ENCODE measurements around the gene DNAJC28.
"Not testable (repeated sequence)": the region's sequence is repeated elsewhere in the genome, so short reads cannot be mapped to it uniquely, and the experiment has no call there.

The DNAJC28 gene

DNA sequence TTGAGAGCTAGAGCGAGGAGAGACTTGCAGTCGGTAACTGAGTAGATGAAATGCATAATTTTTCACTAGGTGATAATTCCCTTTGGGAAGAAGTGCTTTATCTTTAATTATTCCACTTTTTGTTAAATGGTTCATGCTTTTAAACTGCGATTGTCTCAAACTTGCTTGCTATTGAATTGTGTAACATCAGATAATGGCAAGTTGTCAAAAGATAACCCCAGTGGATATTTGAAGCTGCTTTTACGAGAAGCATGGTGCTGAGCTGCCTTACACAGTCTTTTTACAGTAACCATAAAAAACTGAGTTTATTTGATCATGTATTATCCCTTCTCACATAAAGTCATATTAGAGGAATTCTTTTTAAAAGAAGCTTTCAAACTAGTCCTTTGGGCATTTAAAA, 41.9 kb downstream of the DNAJC28 start:
- H3K27me3 ChIP-seq: no peaks in the 10 kb centered on the region
- no peaks in the 10 kb centered on the region for H3K36me3 ChIP-seq
- no peaks in the 10 kb centered on the region for H3K9me3 ChIP-seq
- no peak overlapping the region for H3K4me3 ChIP-seq (ENCODE audit: low read depth, low read length)
- H3K4me1 ChIP-seq: no peaks in the 10 kb centered on the region; the same call in 1 of the 2 replicates
- TF ChIP-seq, protein P1, sequence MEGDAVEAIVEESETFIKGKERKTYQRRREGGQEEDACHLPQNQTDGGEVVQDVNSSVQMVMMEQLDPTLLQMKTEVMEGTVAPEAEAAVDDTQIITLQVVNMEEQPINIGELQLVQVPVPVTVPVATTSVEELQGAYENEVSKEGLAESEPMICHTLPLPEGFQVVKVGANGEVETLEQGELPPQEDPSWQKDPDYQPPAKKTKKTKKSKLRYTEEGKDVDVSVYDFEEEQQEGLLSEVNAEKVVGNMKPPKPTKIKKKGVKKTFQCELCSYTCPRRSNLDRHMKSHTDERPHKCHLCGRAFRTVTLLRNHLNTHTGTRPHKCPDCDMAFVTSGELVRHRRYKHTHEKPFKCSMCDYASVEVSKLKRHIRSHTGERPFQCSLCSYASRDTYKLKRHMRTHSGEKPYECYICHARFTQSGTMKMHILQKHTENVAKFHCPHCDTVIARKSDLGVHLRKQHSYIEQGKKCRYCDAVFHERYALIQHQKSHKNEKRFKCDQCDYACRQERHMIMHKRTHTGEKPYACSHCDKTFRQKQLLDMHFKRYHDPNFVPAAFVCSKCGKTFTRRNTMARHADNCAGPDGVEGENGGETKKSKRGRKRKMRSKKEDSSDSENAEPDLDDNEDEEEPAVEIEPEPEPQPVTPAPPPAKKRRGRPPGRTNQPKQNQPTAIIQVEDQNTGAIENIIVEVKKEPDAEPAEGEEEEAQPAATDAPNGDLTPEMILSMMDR (IDR thresholded peaks at IDR 0.05; ENCODE audit: low read depth, low read length): no peak
- DNase-seq: no peak

DNA sequence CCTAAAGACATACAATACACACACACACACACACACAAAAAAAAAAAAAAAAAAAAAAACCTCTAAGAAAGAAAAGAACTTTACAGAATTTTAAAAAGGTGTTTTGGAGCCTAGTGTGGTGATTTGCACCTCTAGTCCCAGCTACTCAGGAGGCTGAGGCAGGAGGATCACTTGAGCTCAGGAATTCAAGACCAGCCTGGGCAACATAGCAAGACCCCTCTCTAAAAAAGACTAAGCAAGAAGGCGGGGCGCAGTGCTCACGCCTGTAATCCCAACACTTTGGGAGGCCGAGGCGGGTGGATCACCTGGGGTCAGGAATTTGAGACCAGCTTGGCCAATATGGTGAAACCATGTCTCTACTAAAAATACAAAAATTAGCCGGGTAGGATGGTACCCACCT, 44.9 kb downstream of the DNAJC28 start:
- H3K36me3 ChIP-seq; H3K4me3 ChIP-seq (ENCODE audit: low read depth, low read length); H3K27me3 ChIP-seq; H3K9me3 ChIP-seq; DNase-seq; H3K4me1 ChIP-seq: not testable (repeated sequence)

DNA sequence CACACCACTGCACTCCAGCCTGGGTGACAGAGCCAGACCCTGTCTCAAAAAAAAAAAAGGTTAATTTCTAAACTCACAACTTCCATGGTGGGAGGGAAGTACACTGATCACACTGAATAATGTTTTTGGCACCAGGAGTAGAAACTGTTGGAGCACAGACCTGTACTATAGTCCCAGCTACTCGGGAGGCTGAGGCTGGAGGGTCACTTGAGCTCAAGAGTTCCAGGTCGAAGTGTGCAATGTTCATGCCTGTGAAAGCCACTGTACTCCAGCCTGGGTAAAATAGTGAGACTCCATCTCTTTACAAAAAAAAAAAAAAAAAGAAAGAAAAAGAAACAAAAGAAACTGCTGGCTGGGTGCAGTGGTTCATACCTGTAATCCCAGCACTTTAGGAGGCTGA, 47.0 kb downstream of the DNAJC28 start:
- no peaks in the 10 kb centered on the region for H3K4me1 ChIP-seq
- H3K27me3 ChIP-seq: no peaks in the 10 kb centered on the region

DNA sequence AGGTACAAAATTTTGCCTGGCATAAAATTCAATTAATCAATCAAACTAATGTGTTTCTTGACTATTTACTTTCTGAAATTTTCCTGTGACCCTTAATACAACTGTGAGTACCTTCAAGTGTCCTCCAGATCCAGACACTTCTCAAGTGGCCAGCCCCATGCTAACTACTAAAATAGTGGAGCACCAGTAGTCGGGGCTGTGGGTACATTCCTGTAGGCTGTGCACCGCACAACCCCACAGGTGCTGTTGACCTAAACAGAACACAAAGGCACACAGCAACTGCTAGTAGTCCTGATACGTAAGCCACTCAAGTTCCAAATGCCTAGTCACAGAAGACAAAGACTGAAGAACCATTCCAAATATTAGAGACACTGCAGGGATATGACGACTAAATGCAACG, 48.3 kb downstream of the DNAJC28 start:
- H3K27me3 ChIP-seq: no peaks in the 10 kb centered on the region
- no peak for DNase-seq
- no peak overlapping the region for H3K4me3 ChIP-seq (ENCODE audit: low read depth, low read length)
- H3K36me3 ChIP-seq: no peaks in the 10 kb centered on the region; the same call in 1 of the 2 replicates
- no peaks in the 10 kb centered on the region for H3K9me3 ChIP-seq
- TF ChIP-seq, protein P1 (IDR thresholded peaks at IDR 0.05; ENCODE audit: low read depth, low read length): no peak
- H3K4me1 ChIP-seq: no peaks in the 10 kb centered on the region

More for the DNA sequence above, 47.0 kb downstream of the DNAJC28 start:
- no peak overlapping the region for H3K4me3 ChIP-seq (ENCODE audit: low read depth, low read length)
- TF ChIP-seq, protein P1 (IDR thresholded peaks at IDR 0.05; ENCODE audit: low read depth, low read length): no peak
- H3K36me3 ChIP-seq: no peaks in the 10 kb centered on the region
- DNase-seq: no peak
- no peaks in the 10 kb centered on the region for H3K9me3 ChIP-seq

DNA sequence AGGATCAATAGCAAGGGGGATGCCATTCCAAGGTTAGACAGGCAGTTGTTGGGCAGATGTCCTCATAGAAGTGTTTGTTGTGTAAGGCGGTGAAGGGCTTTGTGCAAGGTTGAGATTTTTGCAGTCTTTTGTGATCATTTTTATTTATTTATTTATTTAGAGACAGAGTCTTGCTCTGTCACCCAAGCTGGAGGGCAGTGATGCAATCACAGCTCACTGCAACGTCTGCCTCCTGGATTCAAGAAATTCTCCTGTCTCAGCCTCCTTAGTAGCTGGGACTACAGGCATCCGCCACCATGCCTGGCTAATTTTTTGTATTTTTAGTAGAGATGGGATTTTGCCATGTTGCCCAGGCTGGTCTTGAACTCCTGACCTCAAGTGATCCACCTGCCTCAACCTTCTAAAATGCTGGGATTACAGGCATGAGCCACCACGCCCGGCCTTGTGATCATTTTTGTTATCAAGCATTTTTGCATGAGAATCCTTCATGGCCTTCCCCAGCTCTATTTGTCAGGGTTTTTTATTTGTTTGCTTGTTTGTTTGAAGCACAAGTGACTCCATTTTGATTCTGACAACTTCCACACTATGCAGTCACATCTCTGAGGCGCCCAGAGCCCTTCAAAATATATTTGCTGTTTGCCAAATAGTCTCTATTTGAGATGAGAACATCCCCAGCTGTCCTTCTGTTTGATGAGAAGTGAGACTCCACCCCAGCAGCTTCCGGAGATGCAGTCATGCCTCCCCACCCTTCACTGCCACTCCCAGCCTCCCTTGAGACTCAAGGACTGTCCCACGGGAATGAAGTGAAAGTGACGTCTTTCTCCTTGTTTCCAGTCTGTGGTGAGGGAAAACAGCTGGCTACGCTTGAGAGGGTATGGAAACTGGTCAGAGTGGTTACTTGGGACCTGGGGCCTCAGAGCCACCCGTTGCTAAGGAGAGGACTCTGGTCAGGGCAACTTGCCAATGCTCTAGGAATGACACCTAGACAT, 49.7 kb downstream of the DNAJC28 start:
- no peaks in the 10 kb centered on the region; the same call in 1 of the 2 replicates for H3K36me3 ChIP-seq
- H3K4me1 ChIP-seq: no peaks in the 10 kb centered on the region
- no peaks in the 10 kb centered on the region for H3K9me3 ChIP-seq
- TF ChIP-seq, protein P1 (IDR thresholded peaks at IDR 0.05; ENCODE audit: low read depth, low read length): no peak
- no peak overlapping the region for H3K4me3 ChIP-seq (ENCODE audit: low read depth, low read length)
- no peaks in the 10 kb centered on the region for H3K27me3 ChIP-seq
- peak; percentile 44 for DNase-seq
